ENCODE results near the gene GYS1. TPM values are rescaled to one million over a fixed set of nuclear protein-coding genes. Genes with fewer than 3 reads are reported as not detected.

Gene GYS1
- total and polyA plus RNA-seq, 2 donors (not counting 1 experiment from before 2014, with no cell fraction given): 31.2 to 42.8 TPM

DNA sequence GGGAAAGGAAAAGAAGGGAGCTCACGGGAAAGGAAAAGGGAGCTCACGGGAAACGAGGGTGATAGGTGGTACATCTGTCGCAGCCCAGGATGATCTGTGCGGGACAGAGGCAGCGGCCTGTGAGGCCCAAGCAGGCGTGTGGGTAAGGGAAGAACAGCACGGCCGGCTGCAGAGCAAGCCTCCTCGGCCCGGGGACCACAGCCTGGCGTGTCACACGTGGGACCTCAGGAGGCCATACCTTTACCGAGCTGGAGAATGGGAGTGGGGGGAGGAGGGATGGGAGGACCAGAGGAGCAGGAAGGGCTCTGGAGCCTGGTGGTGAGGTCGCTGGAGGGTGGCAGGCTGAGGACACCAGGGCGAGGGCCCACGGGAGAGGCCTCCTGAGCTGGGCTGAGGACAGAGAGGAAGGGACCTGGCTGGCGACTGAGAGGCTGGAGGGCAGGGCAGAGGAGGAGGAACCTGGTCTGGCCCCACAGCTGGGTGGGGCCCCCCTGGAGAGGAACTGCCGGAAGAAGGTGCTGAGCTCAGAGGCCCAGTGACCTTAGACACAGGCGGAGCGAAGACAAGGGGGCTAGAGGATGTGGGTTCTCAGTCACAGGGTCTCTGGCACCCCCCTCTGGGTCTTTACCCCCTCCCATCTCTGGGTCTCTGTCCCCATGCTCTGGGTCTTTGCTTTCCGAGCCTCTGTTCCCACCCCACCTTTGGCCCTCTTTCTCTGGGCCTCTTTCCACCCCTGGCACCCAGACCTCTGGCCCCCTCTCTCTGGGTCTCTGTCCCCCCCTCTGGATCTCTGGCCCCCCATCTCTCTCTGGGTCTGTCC is 30.9 kb downstream of the GYS1 start:
- no peak overlapping the region for H2AFZ ChIP-seq (ENCODE audit: low read length)
- TF ChIP-seq, protein P1, sequence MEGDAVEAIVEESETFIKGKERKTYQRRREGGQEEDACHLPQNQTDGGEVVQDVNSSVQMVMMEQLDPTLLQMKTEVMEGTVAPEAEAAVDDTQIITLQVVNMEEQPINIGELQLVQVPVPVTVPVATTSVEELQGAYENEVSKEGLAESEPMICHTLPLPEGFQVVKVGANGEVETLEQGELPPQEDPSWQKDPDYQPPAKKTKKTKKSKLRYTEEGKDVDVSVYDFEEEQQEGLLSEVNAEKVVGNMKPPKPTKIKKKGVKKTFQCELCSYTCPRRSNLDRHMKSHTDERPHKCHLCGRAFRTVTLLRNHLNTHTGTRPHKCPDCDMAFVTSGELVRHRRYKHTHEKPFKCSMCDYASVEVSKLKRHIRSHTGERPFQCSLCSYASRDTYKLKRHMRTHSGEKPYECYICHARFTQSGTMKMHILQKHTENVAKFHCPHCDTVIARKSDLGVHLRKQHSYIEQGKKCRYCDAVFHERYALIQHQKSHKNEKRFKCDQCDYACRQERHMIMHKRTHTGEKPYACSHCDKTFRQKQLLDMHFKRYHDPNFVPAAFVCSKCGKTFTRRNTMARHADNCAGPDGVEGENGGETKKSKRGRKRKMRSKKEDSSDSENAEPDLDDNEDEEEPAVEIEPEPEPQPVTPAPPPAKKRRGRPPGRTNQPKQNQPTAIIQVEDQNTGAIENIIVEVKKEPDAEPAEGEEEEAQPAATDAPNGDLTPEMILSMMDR (conservative IDR thresholded peaks at IDR 0.05 in 1 of 2, IDR thresholded peaks at IDR 0.05 in 1 of 2; ENCODE audit: low read depth in 1 of 2, low read length in 2 of 2): no peak
- TF ChIP-seq EZH2 (IDR thresholded peaks at IDR 0.05; ENCODE audit: low read length, missing control alignments): no peak
- H3K27ac ChIP-seq (ENCODE audit: insufficient read depth, low read length): peak overlapping the region; percentile 51
- no peaks in the 10 kb centered on the region for H3K27me3 ChIP-seq (ENCODE audit: control insufficient read depth, insufficient read depth, low read length)
- no peak overlapping the region for H3K9ac ChIP-seq (ENCODE audit: insufficient read depth, low read length)
- no peaks in the 10 kb centered on the region for H3K9me3 ChIP-seq (ENCODE audit: control insufficient read depth, insufficient read depth, low read depth, low read length)
- H3K36me3 ChIP-seq (ENCODE audit: control insufficient read depth, insufficient read depth, low read length): peaks cover 17% of the 10 kb centered on the region
- DNase-seq (ENCODE audit: low read depth in 2 of 2): peak in 1 of 2 donors; percentile 42
- H3K4me2 ChIP-seq (ENCODE audit: extremely low read depth, insufficient read depth, low read length): no peak overlapping the region
- peaks cover 19% of the 10 kb centered on the region for H3K4me1 ChIP-seq (ENCODE audit: control insufficient read depth, extremely low read depth, insufficient read depth, low read length)
- peaks cover 6% of the 10 kb centered on the region for H4K20me1 ChIP-seq (ENCODE audit: control insufficient read depth, extremely low read depth, insufficient read depth, low read length)
- H3K79me2 ChIP-seq (ENCODE audit: control insufficient read depth, insufficient read depth, low read length): peaks cover 24% of the 10 kb centered on the region
- no peak overlapping the region for H3K4me3 ChIP-seq (replicated peaks in 1 of 4; ENCODE audit: control extremely low read depth in 1 of 4, insufficient read depth in 1 of 4, low read depth in 3 of 4, low read length in 4 of 4)

DNA sequence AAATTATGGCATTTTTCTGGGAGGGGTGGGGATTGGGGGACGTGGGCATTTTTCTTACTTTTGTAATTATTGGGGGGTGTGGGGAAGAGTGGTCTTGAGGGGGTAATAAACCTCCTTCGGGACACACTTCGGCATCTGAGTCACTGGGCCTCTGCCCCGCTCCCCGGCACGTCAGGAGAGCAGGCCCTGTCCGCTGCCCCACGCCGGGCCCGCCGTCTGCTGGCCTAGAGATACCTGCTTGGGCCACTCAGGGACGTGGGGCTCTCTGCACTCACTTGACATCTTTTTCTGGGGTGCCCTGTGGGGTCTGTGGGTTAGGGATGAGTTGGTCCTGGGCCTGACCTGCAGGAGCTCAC is 31.5 kb downstream of the GYS1 start:
- Histone ChIP-seq H3K4me3 (replicated peaks in 1 of 4; ENCODE audit: control extremely low read depth in 1 of 4, insufficient read depth in 1 of 4, low read depth in 3 of 4, low read length in 4 of 4) (no peak overlapping the region), H3K27ac (ENCODE audit: insufficient read depth, low read length) (no peak overlapping the region), H3K36me3 (ENCODE audit: control insufficient read depth, insufficient read depth, low read length) (peaks cover 13% of the 10 kb centered on the region), H4K20me1 (ENCODE audit: control insufficient read depth, extremely low read depth, insufficient read depth, low read length) (peaks cover 2% of the 10 kb centered on the region), H3K4me1 (ENCODE audit: control insufficient read depth, extremely low read depth, insufficient read depth, low read length) (peaks cover 19% of the 10 kb centered on the region), H3K27me3 (ENCODE audit: control insufficient read depth, insufficient read depth, low read length) (no peaks in the 10 kb centered on the region), H2AFZ (ENCODE audit: low read length) (no peak overlapping the region), H3K79me2 (ENCODE audit: control insufficient read depth, insufficient read depth, low read length) (peaks cover 23% of the 10 kb centered on the region), H3K9me3 (ENCODE audit: control insufficient read depth, insufficient read depth, low read depth, low read length) (no peaks in the 10 kb centered on the region), H3K9ac (ENCODE audit: insufficient read depth, low read length) (no peak overlapping the region), H3K4me2 (ENCODE audit: extremely low read depth, insufficient read depth, low read length) (no peak overlapping the region)
- no peak for TF ChIP-seq EZH2 (IDR thresholded peaks at IDR 0.05; ENCODE audit: low read length, missing control alignments)
- TF ChIP-seq, protein P1 (conservative IDR thresholded peaks at IDR 0.05 in 1 of 2, IDR thresholded peaks at IDR 0.05 in 1 of 2; ENCODE audit: low read depth in 1 of 2, low read length in 2 of 2): no peak
- no peak for DNase-seq (ENCODE audit: low read depth in 2 of 2)

- DNase-seq (ENCODE audit: low read depth in 2 of 2): no peak
- no peaks in the 10 kb centered on the region for H3K9me3 ChIP-seq (ENCODE audit: control insufficient read depth, insufficient read depth, low read depth, low read length)
- H3K27me3 ChIP-seq (ENCODE audit: control insufficient read depth, insufficient read depth, low read length): no peaks in the 10 kb centered on the region
- H3K9ac ChIP-seq (ENCODE audit: insufficient read depth, low read length): no peak overlapping the region
- H4K20me1 ChIP-seq (ENCODE audit: control insufficient read depth, extremely low read depth, insufficient read depth, low read length): peaks cover 1% of the 10 kb centered on the region
- H3K4me3 ChIP-seq (replicated peaks in 1 of 4; ENCODE audit: control extremely low read depth in 1 of 4, insufficient read depth in 1 of 4, low read depth in 3 of 4, low read length in 4 of 4): no peak overlapping the region
- no peak overlapping the region for H3K4me2 ChIP-seq (ENCODE audit: extremely low read depth, insufficient read depth, low read length)
- H2AFZ ChIP-seq (ENCODE audit: low read length): no peak overlapping the region
- H3K4me1 ChIP-seq (ENCODE audit: control insufficient read depth, extremely low read depth, insufficient read depth, low read length): peaks cover 21% of the 10 kb centered on the region
- TF ChIP-seq, protein P1 (conservative IDR thresholded peaks at IDR 0.05 in 1 of 2, IDR thresholded peaks at IDR 0.05 in 1 of 2; ENCODE audit: low read depth in 1 of 2, low read length in 2 of 2): no peak
- no peak for TF ChIP-seq EZH2 (IDR thresholded peaks at IDR 0.05; ENCODE audit: low read length, missing control alignments)
- peaks cover 21% of the 10 kb centered on the region for H3K79me2 ChIP-seq (ENCODE audit: control insufficient read depth, insufficient read depth, low read length)
- H3K27ac ChIP-seq (ENCODE audit: insufficient read depth, low read length): no peak overlapping the region
- peaks cover 14% of the 10 kb centered on the region for H3K36me3 ChIP-seq (ENCODE audit: control insufficient read depth, insufficient read depth, low read length)
These were observed 32.0 kb downstream of the GYS1 start for GRCh38 chr19:48961051-48961649.

Data from fibroblast of lung (primary cell).